OCI-LY1 (cell line): Measurements from ENCODE around the gene ERH.

ENCODE experiments used
- H2AFZ ChIP-seq: fragments of 200-600 bp; sonication (generic), shearing (Covaris generic); 2 replicates; pipeline ENCODE4 v1.6.0; 2014; ENCODE audit warnings: antibody characterized with exemption, mild to moderate bottlenecking, low read length
- H3F3A ChIP-seq: fragments of 200-600 bp; sonication (generic), shearing (Covaris generic); 2 replicates; pipeline ENCODE4 v1.6.0; 2014; ENCODE audit warnings: mild to moderate bottlenecking, antibody characterized with exemption, low read length, moderate library complexity; ENCODE audit not compliant: insufficient read depth
- H3K27ac ChIP-seq: fragments of 200-600 bp; sonication (generic); 2 replicates; pipeline ENCODE4 v1.5.1; 2014; ENCODE audit warnings: low read length, mixed run types, mild to moderate bottlenecking, low read depth; ENCODE audit not compliant: poor library complexity, severe bottlenecking
- H3K27me3 ChIP-seq: fragments of 200-600 bp; sonication (generic); 2 replicates; pipeline ENCODE4 v1.6.0; 2014; ENCODE audit warnings: antibody characterized with exemption, mild to moderate bottlenecking, low read length, moderate library complexity; ENCODE audit not compliant: insufficient read depth
- H3K36me3 ChIP-seq: fragments of 200-600 bp; sonication (generic); 2 replicates; pipeline ENCODE4 v1.6.1; 2014; ENCODE audit warnings: mild to moderate bottlenecking, antibody characterized with exemption, low read length, moderate library complexity, mixed read lengths; ENCODE audit not compliant: insufficient read depth
- H3K4me1 ChIP-seq: fragments of 200-600 bp; sonication (generic); 2 replicates; pipeline ENCODE4 v1.5.1; 2014; ENCODE audit warnings: mild to moderate bottlenecking, low read length, moderate library complexity; ENCODE audit not compliant: insufficient read depth, severe bottlenecking
- H3K4me2 ChIP-seq: fragments of 200-600 bp; sonication (generic), shearing (Covaris generic); 2 replicates; pipeline ENCODE4 v1.6.1; 2014; ENCODE audit warnings: low read length
- H3K4me3 ChIP-seq: fragments of 200-600 bp; sonication (generic); 2 replicates; pipeline ENCODE4 v1.5.1; 2014; ENCODE audit warnings: low read length, low read depth, mild to moderate bottlenecking, mixed read lengths; ENCODE audit not compliant: poor library complexity, severe bottlenecking
- H3K79me2 ChIP-seq: fragments of 200-600 bp; shearing (Covaris generic); 2 replicates; pipeline ENCODE4 v1.6.1; 2016; ENCODE audit warnings: mixed run types, low read length, mixed read lengths; ENCODE audit not compliant: insufficient read depth
- H3K9ac ChIP-seq: fragments of 200-600 bp; sonication (generic), shearing (Covaris generic); 2 replicates; pipeline ENCODE4 v1.6.1; 2014; ENCODE audit warnings: mild to moderate bottlenecking, low read length, mixed read lengths
- H3K9me2 ChIP-seq: fragments of 200-600 bp; sonication (generic), shearing (Covaris generic); 2 replicates; pipeline ENCODE4 v1.6.1; 2014; ENCODE audit warnings: low read depth, mild to moderate bottlenecking, low read length, mixed read lengths
- H3K9me3 ChIP-seq: fragments of 200-600 bp; shearing (Covaris generic); 2 replicates; pipeline ENCODE4 v1.6.1; 2014; ENCODE audit warnings: low read length, mixed read lengths
- H4K20me1 ChIP-seq: fragments of 200-600 bp; sonication (generic), shearing (Covaris generic); 2 replicates; pipeline ENCODE4 v1.6.0; 2016; ENCODE audit warnings: mild to moderate bottlenecking, low read length; ENCODE audit not compliant: insufficient read depth
- CTCF ChIP-seq: fragments of 200-600 bp; sonication (generic), shearing (Covaris generic); IDR thresholded peaks from 2 replicates; pipeline ENCODE4 v1.5.1; 2017; ENCODE audit warnings: mild to moderate bottlenecking, antibody characterized with exemption, low read length, moderate library complexity, mixed read lengths
- EZH2 ChIP-seq: fragments of 200-600 bp; sonication (generic), shearing (Covaris generic); IDR thresholded peaks from 2 replicates; pipeline ENCODE4 v1.8.0; 2017; ENCODE audit warnings: borderline replicate concordance, mixed run types, mild to moderate bottlenecking, antibody characterized with exemption, low read length, moderate library complexity, mixed read lengths

The ERH gene

GRCh38 chr14:69399750-69400149 is 1.7 kb upstream of the ERH start:
- Histone ChIP-seq H3K4me3 (peak overlapping the region; percentile 98), H3F3A (no peaks in the 10 kb centered on the region), H3K27me3 (no peaks in the 10 kb centered on the region), H3K9ac (peak overlapping the region; percentile 90), H3K4me1 (peaks cover 57% of the 10 kb centered on the region), H3K4me2 (peak overlapping the region; percentile 99), H3K9me3 (peaks cover 7% of the 10 kb centered on the region; the same call in 1 of the 2 replicates), H3K27ac (no peak overlapping the region), H3K9me2 (no peaks in the 10 kb centered on the region), H2AFZ (no peak overlapping the region), H3K79me2 (peaks cover 82% of the 10 kb centered on the region), H4K20me1 (no peaks in the 10 kb centered on the region), H3K36me3 (peaks cover 34% of the 10 kb centered on the region)
- TF ChIP-seq EZH2 (no peak), CTCF (no peak)

GRCh38 chr14:69398818-69399210 is 715 bp upstream of the ERH start:
- TF ChIP-seq EZH2 (no peak), CTCF (no peak)
- peak overlapping the region; percentile 98 for H3K4me3 ChIP-seq
- H3K27ac ChIP-seq = peak overlapping the region; percentile 81
- H3K4me1 ChIP-seq = peaks cover 57% of the 10 kb centered on the region
- no peaks in the 10 kb centered on the region for H3K27me3 ChIP-seq
- H3K9me2 ChIP-seq = no peaks in the 10 kb centered on the region
- H4K20me1 ChIP-seq = no peaks in the 10 kb centered on the region
- peaks cover 36% of the 10 kb centered on the region for H3K36me3 ChIP-seq
- peaks cover 81% of the 10 kb centered on the region for H3K79me2 ChIP-seq
- no peak overlapping the region for H2AFZ ChIP-seq
- H3K9me3 ChIP-seq = no peaks in the 10 kb centered on the region
- peak overlapping the region; percentile 99 for H3K4me2 ChIP-seq
- H3F3A ChIP-seq = no peaks in the 10 kb centered on the region
- peak overlapping the region; percentile 90 for H3K9ac ChIP-seq

- Histone ChIP-seq H3K4me3 (peak overlapping the region; percentile 98), H3K9ac (no peak overlapping the region)
Observed at GRCh38 chr14:69395929-69396328, 2.2 kb downstream of the ERH start.

More at GRCh38 chr14:69395929-69396328, 2.2 kb downstream of the ERH start:
- peaks cover 87% of the 10 kb centered on the region for H3K79me2 ChIP-seq
- H3K4me2 ChIP-seq = peak overlapping the region; percentile 11; the same call in 1 of the 2 replicates
- H4K20me1 ChIP-seq = peaks cover 5% of the 10 kb centered on the region; the same call in 1 of the 2 replicates
- H3K9me2 ChIP-seq = no peaks in the 10 kb centered on the region
- H3F3A ChIP-seq = no peaks in the 10 kb centered on the region
- peaks cover 42% of the 10 kb centered on the region for H3K4me1 ChIP-seq
- no peak overlapping the region for H2AFZ ChIP-seq
- TF ChIP-seq EZH2 (no peak), CTCF (no peak)
- H3K27me3 ChIP-seq = no peaks in the 10 kb centered on the region
- peaks cover 63% of the 10 kb centered on the region for H3K36me3 ChIP-seq
- no peak overlapping the region for H3K27ac ChIP-seq
- H3K9me3 ChIP-seq = no peaks in the 10 kb centered on the region
